HepG2 (cell line): ENCODE results near the gene PRM3. TPM values are rescaled to one million over a fixed set of nuclear protein-coding genes. Genes with fewer than 3 reads are reported as not detected.

ENCODE experiments used
- HOXA5 ChIP-seq: sonication (generic); formaldehyde crosslinking; IDR thresholded peaks from 2 replicates; pipeline ENCODE4 v1.4.0; 2020; ENCODE audit warnings: missing genetic modification reagents
- KDM5B ChIP-seq: sonication (generic); formaldehyde crosslinking; IDR thresholded peaks from 2 replicates; pipeline ENCODE4 v1.4.0; 2020; ENCODE audit warnings: missing genetic modification reagents, mild to moderate bottlenecking, borderline replicate concordance
- MAFK ChIP-seq, 2 experiments: IDR thresholded peaks in 1 of 2; conservative IDR thresholded peaks in 1 of 2; 2 replicates each; pipeline ENCODE4 v1.6.1; 2011; ENCODE audit warnings: improper control_type of control experiment in 2 of 2, low read length in 2 of 2
- MIXL1 ChIP-seq: IDR thresholded peaks from 2 replicates; pipeline ENCODE4 v1.6.1; 2016
- NR2F1 ChIP-seq, 2 experiments: fragments of 450-650 bp in 1 of 2; formaldehyde crosslinking in 1 of 2; IDR thresholded peaks; 2 replicates each; pipeline versions ENCODE4 v1.5.0 to v1.6.1; 2016 to 2020; ENCODE audit warnings: mild to moderate bottlenecking in 1 of 2, missing compliant biosample characterization in 1 of 2, missing genetic modification reagents in 1 of 2, moderate library complexity in 1 of 2
- PAF1 ChIP-seq: IDR thresholded peaks from 2 replicates; pipeline ENCODE4 v1.6.1; 2016; ENCODE audit warnings: missing genetic modification reagents, missing compliant biosample characterization
- SALL2 ChIP-seq: sonication (generic); formaldehyde crosslinking; IDR thresholded peaks from 2 replicates; pipeline ENCODE4 v1.8.1; 2023; ENCODE audit warnings: mild to moderate bottlenecking, missing genetic modification reagents, inconsistent platforms
- SAP130 ChIP-seq: IDR thresholded peaks from 2 replicates; pipeline ENCODE4 v1.6.1; 2016; ENCODE audit warnings: low read depth
- SMARCE1 ChIP-seq: fragments of 450-650 bp; IDR thresholded peaks from 2 replicates; pipeline ENCODE4 v1.6.1; 2017; ENCODE audit warnings: borderline replicate concordance
- SRSF4 ChIP-seq: fragments of 200-400 bp; formaldehyde crosslinking; IDR thresholded peaks from one replicate; pipeline ENCODE4 v1.6.1; 2018; ENCODE audit warnings: mild to moderate bottlenecking, low read depth, low read length, moderate library complexity; ENCODE audit not compliant: poor library complexity, severe bottlenecking
- SYNCRIP ChIP-seq: fragments of 200-400 bp; formaldehyde crosslinking; IDR thresholded peaks from 2 replicates; pipeline ENCODE4 v1.6.1; 2018; ENCODE audit warnings: mild to moderate bottlenecking, low read depth, low read length; ENCODE audit not compliant: insufficient read depth
- ZEB1 ChIP-seq: IDR thresholded peaks from 2 replicates; pipeline ENCODE4 v1.6.1; 2012; ENCODE audit warnings: mild to moderate bottlenecking, low read depth, inconsistent platforms; ENCODE audit not compliant: insufficient replicate concordance
- ZNF629 ChIP-seq: sonication (generic); formaldehyde crosslinking; conservative IDR thresholded peaks from 2 replicates; pipeline ENCODE4 v1.5.0; 2020; ENCODE audit warnings: missing genetic modification reagents
- polyA plus RNA-seq, 8 experiments: library from polyadenylated mRNA; depleted of rRNA in 3 of 8; stranded (reverse) in 7 of 8; unstranded in 1 of 8; fragments of >200 nt; fragmentation: Illumina TruSeq in 4 of 8; extraction: Trizol in 4 of 8; gene quantifications; 2 replicates each; pipeline versions ENCODE4 v1.2.1 to v1.2.3, GENCODE V29; 2011 to 2016; ENCODE audit warnings: low read depth in 4 of 8, missing spikeins in 1 of 8, mixed read lengths in 1 of 8; ENCODE audit not compliant: insufficient read depth in 1 of 8
- total RNA-seq, 5 experiments: library from RNA; depleted of rRNA; stranded (reverse); fragments of >200 nt; fragmentation: Illumina TruSeq; extraction: Trizol; gene quantifications; 2 replicates each; pipeline ENCODE4 v1.2.3, GENCODE V29; 2016; ENCODE audit warnings: low read depth in 1 of 5
- TF ChIP-seq, protein P1 (sequence below): IDR thresholded peaks from 2 replicates; pipeline ENCODE4 v1.6.1; 2018; ENCODE audit warnings: missing genetic modification reagents
- TF ChIP-seq, protein P2 (sequence below): sonication (generic); formaldehyde crosslinking; IDR thresholded peaks from 2 replicates; pipeline ENCODE4 v1.4.0; 2020; ENCODE audit warnings: missing genetic modification reagents, borderline replicate concordance
- TF ChIP-seq, protein P3 (sequence below): sonication (generic); formaldehyde crosslinking; IDR thresholded peaks from 2 replicates; pipeline ENCODE4 v1.5.0; 2020; ENCODE audit warnings: missing genetic modification reagents
- TF ChIP-seq, protein P4 (sequence below), 2 experiments: sonication (generic) in 1 of 2; formaldehyde crosslinking in 1 of 2; IDR thresholded peaks; 2 replicates each; pipeline versions ENCODE4 v1.6.1 to v1.9.0; 2014 to 2022; ENCODE audit warnings: antibody characterized with exemption in 1 of 2, borderline replicate concordance in 1 of 2, inconsistent platforms in 1 of 2, low read depth in 1 of 2, missing genetic modification reagents in 1 of 2

Gene PRM3
- total and polyA plus RNA-seq, 2 of the 13 experiments (the other 11 are each of a cell fraction or from before 2014, with no cell fraction given): not detected

DNA sequence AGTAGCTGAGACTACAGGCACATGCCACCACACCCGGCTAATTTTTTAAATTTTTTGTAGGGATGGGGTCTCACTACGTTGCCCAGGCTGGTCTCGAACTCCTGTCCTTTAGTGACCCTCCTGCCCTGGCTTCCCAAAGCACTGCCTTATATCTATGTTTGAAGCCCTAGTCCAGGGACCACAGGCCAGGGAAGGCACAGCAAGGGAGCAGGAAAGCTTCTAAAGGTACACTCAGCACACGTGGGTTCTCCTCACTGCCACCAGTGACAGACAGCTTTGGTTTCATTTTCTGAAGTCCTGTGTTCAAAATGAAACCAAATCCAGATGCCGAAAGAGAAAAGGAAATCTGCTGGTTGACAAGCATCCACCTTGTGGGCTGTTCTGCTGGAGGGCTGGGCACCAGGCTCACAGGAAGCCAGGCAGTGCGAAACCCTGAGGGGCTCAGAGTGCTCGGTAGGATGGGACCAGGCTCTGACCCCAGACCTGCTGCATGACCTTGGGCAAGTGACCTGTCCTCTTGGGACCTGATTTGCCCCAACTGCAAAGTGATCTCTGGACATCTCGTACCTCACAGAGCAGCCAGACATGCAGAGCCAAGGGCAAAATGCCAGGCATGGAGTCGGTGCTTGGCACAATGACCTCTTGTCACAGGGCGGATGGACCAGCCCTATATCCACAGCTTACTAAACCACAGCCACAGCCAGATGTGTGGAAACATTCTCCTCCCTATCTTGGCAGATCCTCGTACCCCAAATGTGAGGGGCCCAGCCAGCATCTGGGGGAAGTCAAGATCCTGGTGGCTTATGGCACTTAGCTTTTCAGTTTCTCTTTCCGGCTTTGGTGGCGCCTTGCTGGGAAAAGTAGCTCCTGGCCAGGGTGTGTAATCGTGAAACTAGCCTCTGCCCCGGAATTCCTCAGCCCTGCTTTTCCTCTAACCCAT is 14.6 kb downstream of the PRM3 start (continued):
- TF ChIP-seq, protein P1, sequence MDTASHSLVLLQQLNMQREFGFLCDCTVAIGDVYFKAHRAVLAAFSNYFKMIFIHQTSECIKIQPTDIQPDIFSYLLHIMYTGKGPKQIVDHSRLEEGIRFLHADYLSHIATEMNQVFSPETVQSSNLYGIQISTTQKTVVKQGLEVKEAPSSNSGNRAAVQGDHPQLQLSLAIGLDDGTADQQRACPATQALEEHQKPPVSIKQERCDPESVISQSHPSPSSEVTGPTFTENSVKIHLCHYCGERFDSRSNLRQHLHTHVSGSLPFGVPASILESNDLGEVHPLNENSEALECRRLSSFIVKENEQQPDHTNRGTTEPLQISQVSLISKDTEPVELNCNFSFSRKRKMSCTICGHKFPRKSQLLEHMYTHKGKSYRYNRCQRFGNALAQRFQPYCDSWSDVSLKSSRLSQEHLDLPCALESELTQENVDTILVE: no peak
- TF ChIP-seq ZEB1: no peak
- TF ChIP-seq SAP130 (CRISPR knock-in tag): peak; percentile 57; the same call in 1 of the 2 replicates
- TF ChIP-seq, protein P2, sequence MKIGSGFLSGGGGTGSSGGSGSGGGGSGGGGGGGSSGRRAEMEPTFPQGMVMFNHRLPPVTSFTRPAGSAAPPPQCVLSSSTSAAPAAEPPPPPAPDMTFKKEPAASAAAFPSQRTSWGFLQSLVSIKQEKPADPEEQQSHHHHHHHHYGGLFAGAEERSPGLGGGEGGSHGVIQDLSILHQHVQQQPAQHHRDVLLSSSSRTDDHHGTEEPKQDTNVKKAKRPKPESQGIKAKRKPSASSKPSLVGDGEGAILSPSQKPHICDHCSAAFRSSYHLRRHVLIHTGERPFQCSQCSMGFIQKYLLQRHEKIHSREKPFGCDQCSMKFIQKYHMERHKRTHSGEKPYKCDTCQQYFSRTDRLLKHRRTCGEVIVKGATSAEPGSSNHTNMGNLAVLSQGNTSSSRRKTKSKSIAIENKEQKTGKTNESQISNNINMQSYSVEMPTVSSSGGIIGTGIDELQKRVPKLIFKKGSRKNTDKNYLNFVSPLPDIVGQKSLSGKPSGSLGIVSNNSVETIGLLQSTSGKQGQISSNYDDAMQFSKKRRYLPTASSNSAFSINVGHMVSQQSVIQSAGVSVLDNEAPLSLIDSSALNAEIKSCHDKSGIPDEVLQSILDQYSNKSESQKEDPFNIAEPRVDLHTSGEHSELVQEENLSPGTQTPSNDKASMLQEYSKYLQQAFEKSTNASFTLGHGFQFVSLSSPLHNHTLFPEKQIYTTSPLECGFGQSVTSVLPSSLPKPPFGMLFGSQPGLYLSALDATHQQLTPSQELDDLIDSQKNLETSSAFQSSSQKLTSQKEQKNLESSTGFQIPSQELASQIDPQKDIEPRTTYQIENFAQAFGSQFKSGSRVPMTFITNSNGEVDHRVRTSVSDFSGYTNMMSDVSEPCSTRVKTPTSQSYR (CRISPR knock-in tag): no peak
- TF ChIP-seq MAFK (conservative IDR thresholded peaks at IDR 0.05 in 1 of 2, IDR thresholded peaks at IDR 0.05 in 1 of 2; ENCODE audit: low read length in 2 of 2): no peak
- no peak for TF ChIP-seq MIXL1 (CRISPR knock-in tag)
- TF ChIP-seq HOXA5 (CRISPR knock-in tag): no peak
- TF ChIP-seq SRSF4: no peak
- no peak for TF ChIP-seq SALL2 (CRISPR knock-in tag)
- TF ChIP-seq NR2F1 (CRISPR knock-in tag; IDR thresholded peaks at IDR 0.05): peak; percentile 19 to 60; a peak in 2 of 4 replicates
- no peak for TF ChIP-seq SMARCE1
- TF ChIP-seq, protein P3, sequence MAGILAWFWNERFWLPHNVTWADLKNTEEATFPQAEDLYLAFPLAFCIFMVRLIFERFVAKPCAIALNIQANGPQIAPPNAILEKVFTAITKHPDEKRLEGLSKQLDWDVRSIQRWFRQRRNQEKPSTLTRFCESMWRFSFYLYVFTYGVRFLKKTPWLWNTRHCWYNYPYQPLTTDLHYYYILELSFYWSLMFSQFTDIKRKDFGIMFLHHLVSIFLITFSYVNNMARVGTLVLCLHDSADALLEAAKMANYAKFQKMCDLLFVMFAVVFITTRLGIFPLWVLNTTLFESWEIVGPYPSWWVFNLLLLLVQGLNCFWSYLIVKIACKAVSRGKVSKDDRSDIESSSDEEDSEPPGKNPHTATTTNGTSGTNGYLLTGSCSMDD (CRISPR knock-in tag): no peak
- peak; percentile 64; the same call in 1 of the 2 replicates for TF ChIP-seq KDM5B (CRISPR knock-in tag)
- no peak for TF ChIP-seq PAF1 (CRISPR knock-in tag)
- peak; percentile 6 for TF ChIP-seq ZNF629
- TF ChIP-seq SYNCRIP: no peak
- TF ChIP-seq, protein P4, sequence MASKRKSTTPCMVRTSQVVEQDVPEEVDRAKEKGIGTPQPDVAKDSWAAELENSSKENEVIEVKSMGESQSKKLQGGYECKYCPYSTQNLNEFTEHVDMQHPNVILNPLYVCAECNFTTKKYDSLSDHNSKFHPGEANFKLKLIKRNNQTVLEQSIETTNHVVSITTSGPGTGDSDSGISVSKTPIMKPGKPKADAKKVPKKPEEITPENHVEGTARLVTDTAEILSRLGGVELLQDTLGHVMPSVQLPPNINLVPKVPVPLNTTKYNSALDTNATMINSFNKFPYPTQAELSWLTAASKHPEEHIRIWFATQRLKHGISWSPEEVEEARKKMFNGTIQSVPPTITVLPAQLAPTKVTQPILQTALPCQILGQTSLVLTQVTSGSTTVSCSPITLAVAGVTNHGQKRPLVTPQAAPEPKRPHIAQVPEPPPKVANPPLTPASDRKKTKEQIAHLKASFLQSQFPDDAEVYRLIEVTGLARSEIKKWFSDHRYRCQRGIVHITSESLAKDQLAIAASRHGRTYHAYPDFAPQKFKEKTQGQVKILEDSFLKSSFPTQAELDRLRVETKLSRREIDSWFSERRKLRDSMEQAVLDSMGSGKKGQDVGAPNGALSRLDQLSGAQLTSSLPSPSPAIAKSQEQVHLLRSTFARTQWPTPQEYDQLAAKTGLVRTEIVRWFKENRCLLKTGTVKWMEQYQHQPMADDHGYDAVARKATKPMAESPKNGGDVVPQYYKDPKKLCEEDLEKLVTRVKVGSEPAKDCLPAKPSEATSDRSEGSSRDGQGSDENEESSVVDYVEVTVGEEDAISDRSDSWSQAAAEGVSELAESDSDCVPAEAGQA (IDR thresholded peaks at IDR 0.05; ENCODE audit: low read depth): no peak; the same call in 1 of the 2 replicates
- TF ChIP-seq, protein P4 (CRISPR knock-in tag; IDR thresholded peaks at IDR 0.05; ENCODE audit: borderline replicate concordance): no peak; the same call in 1 of the 2 replicates
